OCI-LY1 (cell line): Measurements from ENCODE around the gene REEP6.

Experiments used
- H2AFZ ChIP-seq: fragments of 200-600 bp; sonication (generic), shearing (Covaris generic); 2 replicates; pipeline ENCODE4 v1.6.0; 2014; ENCODE audit warnings: antibody characterized with exemption, mild to moderate bottlenecking, low read length
- H3F3A ChIP-seq: fragments of 200-600 bp; sonication (generic), shearing (Covaris generic); 2 replicates; pipeline ENCODE4 v1.6.0; 2014; ENCODE audit warnings: mild to moderate bottlenecking, antibody characterized with exemption, low read length, moderate library complexity; ENCODE audit not compliant: insufficient read depth
- H3K27ac ChIP-seq: fragments of 200-600 bp; sonication (generic); 2 replicates; pipeline ENCODE4 v1.5.1; 2014; ENCODE audit warnings: low read length, mixed run types, mild to moderate bottlenecking, low read depth; ENCODE audit not compliant: poor library complexity, severe bottlenecking
- H3K27me3 ChIP-seq: fragments of 200-600 bp; sonication (generic); 2 replicates; pipeline ENCODE4 v1.6.0; 2014; ENCODE audit warnings: antibody characterized with exemption, mild to moderate bottlenecking, low read length, moderate library complexity; ENCODE audit not compliant: insufficient read depth
- H3K36me3 ChIP-seq: fragments of 200-600 bp; sonication (generic); 2 replicates; pipeline ENCODE4 v1.6.1; 2014; ENCODE audit warnings: mild to moderate bottlenecking, antibody characterized with exemption, low read length, moderate library complexity, mixed read lengths; ENCODE audit not compliant: insufficient read depth
- H3K4me1 ChIP-seq: fragments of 200-600 bp; sonication (generic); 2 replicates; pipeline ENCODE4 v1.5.1; 2014; ENCODE audit warnings: mild to moderate bottlenecking, low read length, moderate library complexity; ENCODE audit not compliant: insufficient read depth, severe bottlenecking
- H3K4me2 ChIP-seq: fragments of 200-600 bp; sonication (generic), shearing (Covaris generic); 2 replicates; pipeline ENCODE4 v1.6.1; 2014; ENCODE audit warnings: low read length
- H3K4me3 ChIP-seq: fragments of 200-600 bp; sonication (generic); 2 replicates; pipeline ENCODE4 v1.5.1; 2014; ENCODE audit warnings: low read length, low read depth, mild to moderate bottlenecking, mixed read lengths; ENCODE audit not compliant: poor library complexity, severe bottlenecking
- H3K79me2 ChIP-seq: fragments of 200-600 bp; shearing (Covaris generic); 2 replicates; pipeline ENCODE4 v1.6.1; 2016; ENCODE audit warnings: mixed run types, low read length, mixed read lengths; ENCODE audit not compliant: insufficient read depth
- H3K9ac ChIP-seq: fragments of 200-600 bp; sonication (generic), shearing (Covaris generic); 2 replicates; pipeline ENCODE4 v1.6.1; 2014; ENCODE audit warnings: mild to moderate bottlenecking, low read length, mixed read lengths
- H3K9me2 ChIP-seq: fragments of 200-600 bp; sonication (generic), shearing (Covaris generic); 2 replicates; pipeline ENCODE4 v1.6.1; 2014; ENCODE audit warnings: low read depth, mild to moderate bottlenecking, low read length, mixed read lengths
- H3K9me3 ChIP-seq: fragments of 200-600 bp; shearing (Covaris generic); 2 replicates; pipeline ENCODE4 v1.6.1; 2014; ENCODE audit warnings: low read length, mixed read lengths
- H4K20me1 ChIP-seq: fragments of 200-600 bp; sonication (generic), shearing (Covaris generic); 2 replicates; pipeline ENCODE4 v1.6.0; 2016; ENCODE audit warnings: mild to moderate bottlenecking, low read length; ENCODE audit not compliant: insufficient read depth
- EZH2 ChIP-seq: fragments of 200-600 bp; sonication (generic), shearing (Covaris generic); IDR thresholded peaks from 2 replicates; pipeline ENCODE4 v1.8.0; 2017; ENCODE audit warnings: borderline replicate concordance, mixed run types, mild to moderate bottlenecking, antibody characterized with exemption, low read length, moderate library complexity, mixed read lengths
- TF ChIP-seq, protein P1 (sequence below): fragments of 200-600 bp; sonication (generic), shearing (Covaris generic); IDR thresholded peaks from 2 replicates; pipeline ENCODE4 v1.5.1; 2017; ENCODE audit warnings: mild to moderate bottlenecking, antibody characterized with exemption, low read length, moderate library complexity, mixed read lengths

The REEP6 gene

DNA sequence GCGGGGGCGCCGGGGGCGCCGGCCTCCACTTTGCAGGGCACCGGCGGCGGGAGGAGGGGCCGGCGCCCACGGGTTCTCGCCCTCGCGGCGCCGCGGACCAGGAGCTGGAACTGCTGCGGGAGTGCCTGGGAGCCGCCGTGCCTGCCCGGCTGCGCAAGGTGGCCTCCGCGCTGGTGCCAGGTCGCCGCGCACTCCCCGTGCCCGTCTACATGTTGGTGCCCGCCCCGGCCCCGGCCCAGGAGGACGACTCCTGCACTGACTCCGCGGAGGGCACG is 23.8 kb upstream of the REEP6 start:
- Histone ChIP-seq H3K4me3 (no peak overlapping the region), H3K9me2 (no peaks in the 10 kb centered on the region), H3K9me3 (no peaks in the 10 kb centered on the region), H3F3A (no peaks in the 10 kb centered on the region), H3K36me3 (no peaks in the 10 kb centered on the region), H2AFZ (no peak overlapping the region), H3K4me2 (no peak overlapping the region), H3K27ac (no peak overlapping the region), H3K9ac (no peak overlapping the region), H4K20me1 (no peaks in the 10 kb centered on the region), H3K27me3 (peaks cover 10% of the 10 kb centered on the region; the same call in 1 of the 2 replicates), H3K79me2 (no peaks in the 10 kb centered on the region), H3K4me1 (peaks cover 11% of the 10 kb centered on the region)
- TF ChIP-seq, protein P1, sequence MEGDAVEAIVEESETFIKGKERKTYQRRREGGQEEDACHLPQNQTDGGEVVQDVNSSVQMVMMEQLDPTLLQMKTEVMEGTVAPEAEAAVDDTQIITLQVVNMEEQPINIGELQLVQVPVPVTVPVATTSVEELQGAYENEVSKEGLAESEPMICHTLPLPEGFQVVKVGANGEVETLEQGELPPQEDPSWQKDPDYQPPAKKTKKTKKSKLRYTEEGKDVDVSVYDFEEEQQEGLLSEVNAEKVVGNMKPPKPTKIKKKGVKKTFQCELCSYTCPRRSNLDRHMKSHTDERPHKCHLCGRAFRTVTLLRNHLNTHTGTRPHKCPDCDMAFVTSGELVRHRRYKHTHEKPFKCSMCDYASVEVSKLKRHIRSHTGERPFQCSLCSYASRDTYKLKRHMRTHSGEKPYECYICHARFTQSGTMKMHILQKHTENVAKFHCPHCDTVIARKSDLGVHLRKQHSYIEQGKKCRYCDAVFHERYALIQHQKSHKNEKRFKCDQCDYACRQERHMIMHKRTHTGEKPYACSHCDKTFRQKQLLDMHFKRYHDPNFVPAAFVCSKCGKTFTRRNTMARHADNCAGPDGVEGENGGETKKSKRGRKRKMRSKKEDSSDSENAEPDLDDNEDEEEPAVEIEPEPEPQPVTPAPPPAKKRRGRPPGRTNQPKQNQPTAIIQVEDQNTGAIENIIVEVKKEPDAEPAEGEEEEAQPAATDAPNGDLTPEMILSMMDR: no peak
- TF ChIP-seq EZH2: no peak

DNA sequence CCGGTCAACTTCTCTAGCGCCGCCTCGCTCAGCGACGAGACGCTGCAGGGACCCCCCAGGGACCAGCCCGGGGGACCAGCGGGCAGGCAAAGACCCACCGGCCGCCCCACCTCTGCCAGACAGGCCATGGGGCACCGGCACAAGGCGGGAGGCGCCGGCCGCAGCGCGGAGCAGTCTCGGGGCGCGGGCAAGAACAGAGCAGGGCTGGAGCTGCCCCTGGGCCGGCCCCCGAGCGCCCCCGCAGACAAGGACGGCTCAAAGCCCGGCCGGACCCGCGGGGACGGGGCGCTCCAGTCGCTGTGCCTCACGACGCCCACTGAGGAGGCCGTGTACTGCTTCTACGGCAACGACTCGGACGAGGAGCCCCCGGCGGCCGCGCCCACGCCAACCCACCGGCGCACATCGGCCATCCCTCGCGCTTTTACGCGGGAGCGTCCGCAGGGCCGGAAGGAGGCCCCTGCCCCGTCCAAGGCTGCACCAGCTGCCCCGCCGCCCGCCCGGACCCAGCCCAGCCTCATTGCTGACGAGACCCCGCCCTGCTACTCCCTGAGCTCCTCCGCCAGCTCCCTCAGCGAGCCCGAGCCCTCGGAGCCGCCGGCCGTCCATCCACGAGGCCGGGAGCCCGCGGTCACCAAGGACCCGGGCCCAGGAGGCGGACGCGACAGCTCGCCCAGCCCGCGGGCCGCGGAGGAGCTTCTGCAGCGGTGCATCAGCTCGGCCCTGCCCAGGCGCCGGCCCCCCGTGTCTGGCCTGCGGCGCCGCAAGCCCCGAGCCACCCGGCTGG is 23.3 kb upstream of the REEP6 start:
- peaks cover 11% of the 10 kb centered on the region for H3K4me1 ChIP-seq
- no peak overlapping the region for H3K27ac ChIP-seq
- no peak overlapping the region for H3K4me2 ChIP-seq
- H3K9me3 ChIP-seq: no peaks in the 10 kb centered on the region
- H3F3A ChIP-seq: no peaks in the 10 kb centered on the region
- H3K9ac ChIP-seq: no peak overlapping the region
- no peak overlapping the region for H2AFZ ChIP-seq
- H4K20me1 ChIP-seq: no peaks in the 10 kb centered on the region
- no peak overlapping the region for H3K4me3 ChIP-seq
- no peak for TF ChIP-seq EZH2
- TF ChIP-seq, protein P1: no peak
- no peaks in the 10 kb centered on the region for H3K9me2 ChIP-seq
- H3K36me3 ChIP-seq: no peaks in the 10 kb centered on the region
- no peaks in the 10 kb centered on the region for H3K79me2 ChIP-seq
- H3K27me3 ChIP-seq: peaks cover 15% of the 10 kb centered on the region; the same call in 1 of the 2 replicates

DNA sequence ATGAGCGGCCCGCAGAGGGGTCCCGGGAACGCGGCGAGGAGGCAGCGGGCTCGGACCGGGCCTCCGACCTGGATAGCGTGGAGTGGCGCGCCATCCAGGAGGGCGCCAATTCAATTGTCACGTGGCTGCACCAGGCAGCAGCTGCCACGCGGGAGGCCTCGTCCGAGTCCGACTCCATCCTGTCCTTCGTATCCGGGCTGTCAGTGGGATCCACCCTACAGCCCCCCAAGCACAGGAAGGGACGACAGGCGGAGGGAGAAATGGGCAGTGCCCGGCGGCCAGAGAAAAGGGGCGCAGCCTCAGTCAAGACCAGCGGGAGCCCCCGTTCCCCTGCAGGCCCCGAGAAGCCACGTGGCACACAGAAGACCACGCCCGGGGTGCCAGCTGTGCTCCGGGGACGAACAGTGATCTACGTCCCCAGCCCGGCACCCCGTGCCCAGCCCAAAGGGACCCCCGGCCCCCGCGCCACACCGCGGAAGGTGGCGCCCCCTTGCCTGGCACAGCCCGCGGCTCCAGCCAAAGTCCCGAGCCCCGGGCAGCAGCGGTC is 22.6 kb upstream of the REEP6 start:
- H3K79me2 ChIP-seq: no peaks in the 10 kb centered on the region
- peaks cover 11% of the 10 kb centered on the region for H3K4me1 ChIP-seq
- no peak overlapping the region for H3K9ac ChIP-seq
- H3K27ac ChIP-seq: no peak overlapping the region
- H4K20me1 ChIP-seq: no peaks in the 10 kb centered on the region
- no peaks in the 10 kb centered on the region for H3K9me3 ChIP-seq
- peaks cover 20% of the 10 kb centered on the region; the same call in 1 of the 2 replicates for H3K27me3 ChIP-seq
- no peaks in the 10 kb centered on the region for H3K36me3 ChIP-seq
- H2AFZ ChIP-seq: no peak overlapping the region
- no peaks in the 10 kb centered on the region for H3F3A ChIP-seq
- no peaks in the 10 kb centered on the region for H3K9me2 ChIP-seq
- H3K4me3 ChIP-seq: no peak overlapping the region
- TF ChIP-seq, protein P1: no peak
- TF ChIP-seq EZH2: no peak
- H3K4me2 ChIP-seq: no peak overlapping the region
